Measurements from ENCODE around the gene CHCHD3.

CHCHD3 gene

GRCh38 chr7:133060004-133060403, 21.9 kb downstream of the CHCHD3 start:
- peaks cover 0 to 5% (median 0%) of the 10 kb centered on the region in 5 donors for H3K4me1 ChIP-seq (ENCODE audit: control insufficient read depth in 5 of 5, insufficient read depth in 5 of 5, low read length in 5 of 5)
- no peaks in the 10 kb centered on the region for H3K9me3 ChIP-seq (ENCODE audit: control insufficient read depth in 5 of 5, low read length in 5 of 5)
- no peak overlapping the region for H3K27ac ChIP-seq (ENCODE audit: low read depth, low read length)
- no peak overlapping the region for H3K9ac ChIP-seq (ENCODE audit: low read length in 5 of 5)
- no peaks in the 10 kb centered on the region for H3K27me3 ChIP-seq (ENCODE audit: control insufficient read depth in 5 of 5, insufficient read depth in 4 of 5, low read length in 5 of 5)
- H3K36me3 ChIP-seq (ENCODE audit: control insufficient read depth in 5 of 5, insufficient read depth in 5 of 5, low read length in 5 of 5), result peaks cover 0 to 3% (median 2%) of the 10 kb centered on the region in 5 donors
- H3K4me3 ChIP-seq (ENCODE audit: low read depth in 1 of 5, low read length in 5 of 5), result no peak overlapping the region

GRCh38 chr7:133059263-133059662, 22.6 kb downstream of the CHCHD3 start:
- Histone ChIP-seq H3K9me3 (ENCODE audit: control insufficient read depth in 5 of 5, low read length in 5 of 5) (no peaks in the 10 kb centered on the region), H3K27me3 (ENCODE audit: control insufficient read depth in 5 of 5, insufficient read depth in 4 of 5, low read length in 5 of 5) (no peaks in the 10 kb centered on the region), H3K27ac (ENCODE audit: low read depth, low read length) (no peak overlapping the region), H3K4me3 (ENCODE audit: low read depth in 1 of 5, low read length in 5 of 5) (no peak overlapping the region), H3K9ac (ENCODE audit: low read length in 5 of 5) (no peak overlapping the region), H3K4me1 (ENCODE audit: control insufficient read depth in 5 of 5, insufficient read depth in 5 of 5, low read length in 5 of 5) (peaks cover 0 to 3% (median 0%) of the 10 kb centered on the region in 5 donors), H3K36me3 (ENCODE audit: control insufficient read depth in 5 of 5, insufficient read depth in 5 of 5, low read length in 5 of 5) (peaks cover 0 to 2% (median 0%) of the 10 kb centered on the region in 5 donors)

- Histone ChIP-seq H3K4me3 (ENCODE audit: low read depth in 1 of 5, low read length in 5 of 5) (no peak overlapping the region), H3K4me1 (ENCODE audit: control insufficient read depth in 5 of 5, insufficient read depth in 5 of 5, low read length in 5 of 5) (peaks cover 2 to 20% (median 16%) of the 10 kb centered on the region in 5 donors), H3K9me3 (ENCODE audit: control insufficient read depth in 5 of 5, low read length in 5 of 5) (no peaks in the 10 kb centered on the region), H3K27me3 (ENCODE audit: control insufficient read depth in 5 of 5, insufficient read depth in 4 of 5, low read length in 5 of 5) (no peaks in the 10 kb centered on the region), H3K9ac (ENCODE audit: low read length in 5 of 5) (no peak overlapping the region), H3K27ac (ENCODE audit: low read depth, low read length) (no peak overlapping the region), H3K36me3 (ENCODE audit: control insufficient read depth in 5 of 5, insufficient read depth in 5 of 5, low read length in 5 of 5) (peaks cover 0 to 2% (median 0%) of the 10 kb centered on the region in 5 donors)
These were observed 25.3 kb downstream of the CHCHD3 start for GRCh38 chr7:133056370-133057238.

- H3K4me1 ChIP-seq (ENCODE audit: control insufficient read depth in 5 of 5, insufficient read depth in 5 of 5, low read length in 5 of 5), result peaks cover 2 to 33% (median 26%) of the 10 kb centered on the region in 5 donors
- H3K9me3 ChIP-seq (ENCODE audit: control insufficient read depth in 5 of 5, low read length in 5 of 5), result no peaks in the 10 kb centered on the region
- no peak overlapping the region for H3K9ac ChIP-seq (ENCODE audit: low read length in 5 of 5)
- H3K27me3 ChIP-seq (ENCODE audit: control insufficient read depth in 5 of 5, insufficient read depth in 4 of 5, low read length in 5 of 5), result no peaks in the 10 kb centered on the region
- H3K4me3 ChIP-seq (ENCODE audit: low read depth in 1 of 5, low read length in 5 of 5), result no peak overlapping the region
- H3K27ac ChIP-seq (ENCODE audit: low read depth, low read length), result no peak overlapping the region
- no peaks in the 10 kb centered on the region for H3K36me3 ChIP-seq (ENCODE audit: control insufficient read depth in 5 of 5, insufficient read depth in 5 of 5, low read length in 5 of 5)
These were observed 27.6 kb downstream of the CHCHD3 start for GRCh38 chr7:133054162-133054840.

- H3K9me3 ChIP-seq (ENCODE audit: control insufficient read depth in 5 of 5, low read length in 5 of 5), result no peaks in the 10 kb centered on the region
- no peak overlapping the region for H3K9ac ChIP-seq (ENCODE audit: low read length in 5 of 5)
- H3K4me1 ChIP-seq (ENCODE audit: control insufficient read depth in 5 of 5, insufficient read depth in 5 of 5, low read length in 5 of 5), result peaks cover 2 to 33% (median 26%) of the 10 kb centered on the region in 5 donors
- peak overlapping the region in 1 of 5 donors; percentile 50 for H3K4me3 ChIP-seq (ENCODE audit: low read depth in 1 of 5, low read length in 5 of 5)
- H3K36me3 ChIP-seq (ENCODE audit: control insufficient read depth in 5 of 5, insufficient read depth in 5 of 5, low read length in 5 of 5), result no peaks in the 10 kb centered on the region
- no peaks in the 10 kb centered on the region for H3K27me3 ChIP-seq (ENCODE audit: control insufficient read depth in 5 of 5, insufficient read depth in 4 of 5, low read length in 5 of 5)
- peak overlapping the region; percentile 73 for H3K27ac ChIP-seq (ENCODE audit: low read depth, low read length)
These were observed 28.5 kb downstream of the CHCHD3 start for GRCh38 chr7:133053321-133053891.

- peaks cover 2 to 33% (median 26%) of the 10 kb centered on the region in 5 donors for H3K4me1 ChIP-seq (ENCODE audit: control insufficient read depth in 5 of 5, insufficient read depth in 5 of 5, low read length in 5 of 5)
- H3K9ac ChIP-seq (ENCODE audit: low read length in 5 of 5), result peak overlapping the region in 1 of 5 donors; percentile 41
- peak overlapping the region in 1 of 5 donors; percentile 50 for H3K4me3 ChIP-seq (ENCODE audit: low read depth in 1 of 5, low read length in 5 of 5)
- no peaks in the 10 kb centered on the region for H3K27me3 ChIP-seq (ENCODE audit: control insufficient read depth in 5 of 5, insufficient read depth in 4 of 5, low read length in 5 of 5)
- H3K27ac ChIP-seq (ENCODE audit: low read depth, low read length), result peak overlapping the region; percentile 73
- H3K9me3 ChIP-seq (ENCODE audit: control insufficient read depth in 5 of 5, low read length in 5 of 5), result no peaks in the 10 kb centered on the region
- H3K36me3 ChIP-seq (ENCODE audit: control insufficient read depth in 5 of 5, insufficient read depth in 5 of 5, low read length in 5 of 5), result no peaks in the 10 kb centered on the region
These were observed 29.1 kb downstream of the CHCHD3 start for GRCh38 chr7:133052826-133053225.

- Histone ChIP-seq H3K4me1 (ENCODE audit: control insufficient read depth in 5 of 5, insufficient read depth in 5 of 5, low read length in 5 of 5) (peaks cover 2 to 33% (median 26%) of the 10 kb centered on the region in 5 donors), H3K4me3 (ENCODE audit: low read depth in 1 of 5, low read length in 5 of 5) (no peak overlapping the region), H3K27me3 (ENCODE audit: control insufficient read depth in 5 of 5, insufficient read depth in 4 of 5, low read length in 5 of 5) (no peaks in the 10 kb centered on the region), H3K27ac (ENCODE audit: low read depth, low read length) (peak overlapping the region; percentile 73), H3K36me3 (ENCODE audit: control insufficient read depth in 5 of 5, insufficient read depth in 5 of 5, low read length in 5 of 5) (no peaks in the 10 kb centered on the region), H3K9me3 (ENCODE audit: control insufficient read depth in 5 of 5, low read length in 5 of 5) (no peaks in the 10 kb centered on the region), H3K9ac (ENCODE audit: low read length in 5 of 5) (no peak overlapping the region)
These were observed 29.5 kb downstream of the CHCHD3 start for GRCh38 chr7:133052401-133052756.

GRCh38 chr7:133051719-133052400, 30.0 kb downstream of the CHCHD3 start:
- H3K27ac ChIP-seq (ENCODE audit: low read depth, low read length), result peak overlapping the region; percentile 73

GRCh38 chr7:133051066-133051465, 30.8 kb downstream of the CHCHD3 start:
- Histone ChIP-seq H3K9ac (ENCODE audit: low read length in 5 of 5) (peak overlapping the region in 1 of 5 donors; percentile 52), H3K36me3 (ENCODE audit: control insufficient read depth in 5 of 5, insufficient read depth in 5 of 5, low read length in 5 of 5) (no peaks in the 10 kb centered on the region), H3K27ac (ENCODE audit: low read depth, low read length) (no peak overlapping the region), H3K27me3 (ENCODE audit: control insufficient read depth in 5 of 5, insufficient read depth in 4 of 5, low read length in 5 of 5) (no peaks in the 10 kb centered on the region), H3K4me3 (ENCODE audit: low read depth in 1 of 5, low read length in 5 of 5) (peak overlapping the region in 1 of 5 donors; percentile 7), H3K9me3 (ENCODE audit: control insufficient read depth in 5 of 5, low read length in 5 of 5) (no peaks in the 10 kb centered on the region), H3K4me1 (ENCODE audit: control insufficient read depth in 5 of 5, insufficient read depth in 5 of 5, low read length in 5 of 5) (peaks cover 2 to 33% (median 26%) of the 10 kb centered on the region in 5 donors)

More at GRCh38 chr7:133051719-133052400, 30.0 kb downstream of the CHCHD3 start:
- H3K4me1 ChIP-seq (ENCODE audit: control insufficient read depth in 5 of 5, insufficient read depth in 5 of 5, low read length in 5 of 5), result peaks cover 2 to 33% (median 26%) of the 10 kb centered on the region in 5 donors
- H3K4me3 ChIP-seq (ENCODE audit: low read depth in 1 of 5, low read length in 5 of 5), result no peak overlapping the region
- peak overlapping the region in 1 of 5 donors; percentile 26 for H3K9ac ChIP-seq (ENCODE audit: low read length in 5 of 5)
- H3K36me3 ChIP-seq (ENCODE audit: control insufficient read depth in 5 of 5, insufficient read depth in 5 of 5, low read length in 5 of 5), result no peaks in the 10 kb centered on the region
- no peaks in the 10 kb centered on the region for H3K9me3 ChIP-seq (ENCODE audit: control insufficient read depth in 5 of 5, low read length in 5 of 5)
- no peaks in the 10 kb centered on the region for H3K27me3 ChIP-seq (ENCODE audit: control insufficient read depth in 5 of 5, insufficient read depth in 4 of 5, low read length in 5 of 5)

Measured in subcutaneous abdominal adipose tissue (tissue), 5 donors.